Stimulated activated CD8-positive, alpha-beta memory T cell treated with anti-CD3 and anti-CD28 coated beads, Interleukin-12 subunit alpha, Interleukin-12 subunit beta, amount 100 ng/mL, for 4 hours (primary cell): ENCODE data around the gene CISH.
A peak's percentile ranks its signal among the peaks of the same experiment; 100 is the strongest.

Experiments
- DNase-seq: peaks from one replicate; pipeline ENCODE4 v3.0.0-alpha.2; 2020; ENCODE audit warnings: low read depth

The CISH gene

DNA sequence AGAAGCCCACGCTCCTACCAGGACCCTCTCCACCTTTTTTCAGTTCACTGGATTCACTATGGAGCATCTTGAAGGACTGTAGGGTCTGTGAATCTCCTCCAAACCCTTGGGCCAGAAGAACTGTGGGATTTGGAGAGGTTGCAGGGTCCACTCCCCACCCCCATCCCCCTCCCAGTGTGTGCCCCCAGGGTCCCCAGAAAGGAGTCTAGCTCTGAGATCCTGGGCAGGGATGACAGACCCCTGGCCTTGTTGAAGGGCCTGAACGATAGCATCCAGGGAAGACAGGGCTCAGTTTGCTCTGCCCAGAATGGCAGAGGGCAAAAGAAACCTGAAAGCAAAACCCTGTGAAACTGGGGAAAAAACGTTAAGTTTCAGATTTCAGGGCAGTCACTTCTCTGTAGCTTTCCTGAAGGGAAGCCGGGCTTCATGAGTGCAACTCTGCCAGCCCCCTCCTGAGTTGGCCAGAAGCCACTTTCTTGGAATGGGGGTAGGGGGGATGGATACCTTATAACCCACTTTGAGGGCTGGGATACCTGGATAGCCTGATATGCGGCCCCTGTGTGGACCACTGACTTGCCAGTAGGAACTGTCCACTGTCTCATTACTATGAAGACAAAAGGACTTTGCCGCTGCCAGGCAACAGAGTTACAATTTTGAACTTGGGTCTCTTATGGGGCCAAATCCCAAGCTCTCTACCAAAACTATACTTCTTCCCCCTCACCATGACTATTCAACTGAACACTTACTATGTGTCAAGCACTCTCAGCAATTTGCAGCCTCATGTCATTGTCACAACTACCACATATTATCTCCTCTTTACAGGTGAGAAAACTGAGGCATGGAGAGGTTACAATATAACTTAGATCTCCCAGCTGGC lies 1.6 kb upstream of the CISH start:
- DNase-seq = no peak

DNA sequence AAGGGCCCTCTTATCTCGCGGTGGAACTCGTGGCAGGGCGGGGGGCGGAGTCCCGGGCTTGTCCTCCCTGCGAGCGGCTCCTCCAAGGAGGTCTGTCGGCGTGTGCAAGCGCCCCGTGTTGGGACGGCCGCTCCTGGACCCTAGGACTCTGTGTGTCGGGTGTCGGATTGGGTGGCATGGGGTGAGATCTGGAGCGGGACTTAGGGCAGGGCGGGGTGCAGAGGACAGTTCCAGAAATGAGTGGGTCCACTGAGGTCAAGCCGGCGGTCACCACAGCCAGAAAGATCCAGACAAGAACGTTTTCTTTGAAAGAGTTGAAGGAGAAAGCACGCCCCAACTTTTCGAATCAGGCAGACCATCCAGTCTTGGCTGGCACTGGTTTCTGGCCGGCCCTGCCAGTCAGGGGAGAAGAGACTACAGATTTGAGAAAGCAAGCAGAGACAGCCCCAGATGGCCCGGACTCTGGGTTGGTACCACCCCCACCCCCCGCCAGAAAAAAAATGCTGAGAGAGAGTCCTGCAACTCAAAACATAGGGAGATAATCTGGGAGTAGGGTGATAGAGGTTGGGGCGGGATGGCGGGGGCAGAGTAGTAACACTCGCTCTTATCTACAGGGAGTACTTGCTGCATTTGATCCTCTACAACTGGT lies 784 bp upstream of the CISH start:
- no peak for DNase-seq

GRCh38 chr3:50610992-50611463 lies 546 bp downstream of the CISH start:
- no peak for DNase-seq

DNA sequence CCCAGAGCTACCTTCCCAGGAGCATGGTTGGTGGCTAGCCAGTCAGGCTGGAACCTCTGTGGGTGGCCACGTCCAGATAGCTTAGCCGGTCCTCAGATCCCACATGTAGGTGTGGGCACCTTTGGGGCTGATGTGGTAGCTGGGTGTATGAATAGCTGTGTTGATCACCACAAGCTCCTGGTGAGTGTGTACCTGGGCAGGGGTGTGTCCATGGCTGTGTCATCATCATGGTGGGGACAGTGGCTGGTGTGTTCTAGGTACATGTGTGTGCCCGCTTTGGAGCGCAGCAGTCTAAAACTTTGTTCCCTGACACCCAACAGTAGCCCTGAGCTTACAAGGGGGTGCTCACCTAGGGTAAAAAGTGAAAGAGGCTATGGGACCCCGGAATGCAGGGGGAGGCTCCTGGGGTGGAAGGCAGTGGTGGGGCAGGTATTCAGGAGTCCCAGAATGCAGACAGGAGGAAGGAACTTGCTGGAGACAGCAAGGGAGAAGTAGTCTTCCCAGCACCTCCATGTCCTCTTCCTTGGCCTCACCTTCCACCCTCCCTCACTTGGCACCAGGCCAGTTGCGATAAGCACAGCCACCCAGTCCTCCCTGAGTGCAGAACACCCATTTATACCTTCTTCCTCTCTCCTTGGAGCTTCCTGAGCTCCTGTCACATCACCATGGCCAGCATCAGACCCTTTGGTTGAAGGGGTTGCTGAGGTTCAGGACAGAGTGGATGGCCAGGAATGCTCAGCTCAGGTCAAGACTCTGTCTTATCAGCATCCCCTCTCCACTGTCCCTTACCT lies 1.2 kb downstream of the CISH start:
- DNase-seq = no peak

- no peak for DNase-seq
Observed at GRCh38 chr3:50609763-50610085, 1.9 kb downstream of the CISH start.

DNA sequence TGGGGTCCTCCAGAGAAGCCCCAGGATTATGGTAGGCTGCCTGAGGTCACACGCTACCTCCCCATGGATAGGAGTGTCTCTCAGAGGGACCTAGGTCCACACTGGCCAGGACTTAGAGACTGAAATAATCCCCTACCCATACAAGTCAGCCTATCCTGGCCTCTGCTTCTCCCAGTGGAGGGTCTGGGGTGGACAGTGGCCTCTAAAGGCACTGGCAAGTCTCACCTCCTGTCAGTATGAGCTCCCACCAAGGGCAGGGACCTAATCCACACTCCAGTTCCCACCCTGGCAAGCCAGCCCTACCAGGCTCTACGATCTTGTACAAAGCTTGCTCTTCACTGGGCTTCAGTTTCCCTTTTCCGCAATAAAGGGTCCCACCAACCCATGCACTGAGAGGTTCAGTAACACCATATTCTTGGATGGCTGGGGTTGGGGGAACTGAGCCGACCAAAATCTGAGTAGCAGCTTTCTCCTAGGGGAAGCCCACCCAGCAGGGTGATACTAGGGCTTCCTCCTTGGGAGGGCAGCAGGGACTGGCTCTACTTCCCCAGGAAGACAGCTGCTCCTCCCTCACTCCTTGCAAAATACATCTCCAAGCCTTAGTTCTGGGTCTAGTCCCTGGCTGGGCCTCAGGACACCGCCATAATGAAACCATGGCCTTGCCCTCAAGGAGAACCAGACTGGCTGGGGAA lies 2.4 kb downstream of the CISH start:
- DNase-seq = no peak

GRCh38 chr3:50608278-50608677 lies 3.3 kb downstream of the CISH start:
- DNase-seq = no peak

DNA sequence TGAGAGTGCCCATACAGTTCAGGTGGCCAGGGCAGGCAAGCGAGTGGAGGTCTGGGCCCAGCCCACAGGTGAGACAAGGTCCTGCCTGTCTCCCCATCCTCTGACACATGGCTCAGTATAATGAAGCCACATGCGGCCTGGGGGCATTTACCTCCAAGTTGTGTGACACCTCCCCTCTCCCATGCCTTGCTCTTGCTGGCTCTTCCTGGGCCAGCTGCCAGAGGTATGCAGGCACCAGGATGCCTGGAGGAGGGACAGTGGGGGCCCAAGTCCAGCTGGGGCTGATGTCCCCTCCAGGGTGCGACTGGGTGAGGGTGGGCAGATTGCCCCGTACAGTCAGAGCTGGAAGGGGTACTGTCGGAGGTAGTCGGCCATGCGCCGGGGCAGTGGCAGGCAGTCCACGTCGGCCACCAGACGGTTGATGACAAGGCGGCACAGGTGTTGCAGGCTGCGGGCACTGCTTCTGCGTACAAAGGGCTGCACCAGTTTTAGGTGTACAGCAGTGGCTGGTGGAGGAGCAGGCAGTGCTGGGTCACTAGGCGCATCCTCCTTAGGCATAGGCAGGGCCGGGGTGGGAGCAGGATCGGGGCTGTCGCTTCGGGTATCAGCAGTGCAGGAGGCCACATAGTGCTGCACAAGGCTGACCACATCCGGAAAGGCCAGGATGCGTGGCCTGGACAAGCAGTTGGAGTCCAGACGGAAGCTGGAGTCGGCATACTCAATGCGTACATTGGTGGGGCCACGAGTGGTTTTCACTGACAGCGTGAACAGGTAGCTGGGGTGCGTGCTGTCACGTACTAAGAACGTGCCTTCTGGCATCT lies 4.1 kb downstream of the CISH start:
- no peak for DNase-seq

DNA sequence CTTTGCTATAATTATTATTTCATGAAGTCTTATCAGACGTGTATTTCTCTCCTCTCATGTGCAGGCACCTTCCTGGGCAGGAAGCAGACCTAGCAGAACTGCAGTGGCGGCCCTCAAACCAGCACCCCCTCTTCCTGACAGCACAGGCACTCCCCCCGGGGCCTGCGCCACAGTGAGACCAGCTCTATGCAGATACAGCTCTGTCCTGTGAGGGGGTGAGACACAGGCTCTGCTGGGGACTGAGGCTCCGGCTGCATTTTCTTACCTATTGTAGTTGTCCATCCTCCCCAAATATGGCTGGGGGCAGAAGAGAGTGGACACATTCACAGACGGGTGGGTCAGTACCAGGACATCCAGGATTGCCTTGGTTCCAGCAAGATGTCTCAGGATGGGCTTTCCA lies 5.0 kb downstream of the CISH start:
- DNase-seq = no peak

DNA sequence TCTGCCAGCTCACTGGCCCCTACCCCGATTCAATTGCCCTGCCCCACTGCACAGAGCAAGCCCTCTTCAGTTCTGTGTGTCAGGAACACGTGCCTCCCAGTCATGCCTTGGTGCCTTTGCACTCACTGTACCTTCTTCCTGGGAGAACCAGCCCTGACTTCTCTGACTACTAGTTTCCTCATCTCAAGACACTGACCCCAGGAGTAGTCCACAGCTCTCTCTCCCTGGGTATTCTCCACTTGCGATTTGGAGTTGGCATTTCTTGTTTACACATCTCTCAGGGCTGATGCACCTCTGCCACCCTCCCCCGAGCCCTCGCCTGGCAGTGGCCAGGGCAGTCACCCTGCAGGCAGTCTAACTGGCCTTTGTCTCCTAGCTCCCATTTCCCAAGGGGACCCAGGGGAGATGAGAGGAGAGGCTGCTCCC lies 5.7 kb downstream of the CISH start:
- DNase-seq = no peak

DNA sequence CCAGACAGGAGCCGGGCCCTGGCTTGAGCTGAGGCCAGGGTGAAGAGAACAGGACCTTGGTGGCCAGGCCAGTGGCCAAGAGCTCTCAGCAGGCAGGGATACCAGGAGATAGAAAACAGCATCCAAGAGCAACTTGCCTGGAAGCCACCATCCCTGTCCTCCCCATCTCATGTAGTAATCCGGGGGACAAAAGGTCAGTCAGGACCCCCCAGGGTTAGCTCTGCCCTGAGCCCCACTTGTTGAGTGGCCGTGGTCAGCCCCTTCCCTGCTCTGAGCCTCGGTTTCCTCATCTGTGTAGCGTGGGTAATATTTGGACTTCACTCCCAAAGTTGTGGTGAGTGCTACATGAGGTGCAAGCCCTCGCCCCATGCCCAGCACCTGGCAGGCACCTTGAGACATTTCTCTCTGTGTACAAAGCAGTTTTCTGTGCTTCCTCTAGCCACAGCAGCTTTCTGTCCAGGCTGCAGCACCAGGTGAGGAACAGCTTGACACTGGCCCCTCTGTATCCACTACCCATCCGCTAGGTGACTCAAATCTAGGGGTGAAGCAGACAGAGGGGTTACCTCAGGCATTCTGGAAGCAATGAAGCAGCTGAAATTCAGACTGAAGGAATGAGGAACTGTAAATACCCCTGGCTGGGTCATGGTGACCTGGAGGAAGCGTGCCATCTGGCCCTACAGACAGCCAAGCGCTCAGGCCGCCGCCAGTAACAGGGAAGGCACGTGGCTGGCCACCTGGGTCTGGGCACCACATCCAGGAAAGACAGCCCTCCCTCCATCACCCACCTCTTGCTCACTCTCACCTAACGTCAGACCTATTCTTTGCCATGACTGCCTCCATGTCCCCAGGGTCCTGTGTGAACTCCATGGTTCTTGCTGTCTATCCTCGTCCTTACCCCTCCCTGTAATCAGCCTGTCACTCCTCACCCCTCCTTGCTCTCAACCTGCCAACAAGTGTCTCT lies 6.7 kb downstream of the CISH start:
- DNase-seq = no peak

GRCh38 chr3:50604110-50604621 lies 7.4 kb downstream of the CISH start:
- DNase-seq = no peak

DNA sequence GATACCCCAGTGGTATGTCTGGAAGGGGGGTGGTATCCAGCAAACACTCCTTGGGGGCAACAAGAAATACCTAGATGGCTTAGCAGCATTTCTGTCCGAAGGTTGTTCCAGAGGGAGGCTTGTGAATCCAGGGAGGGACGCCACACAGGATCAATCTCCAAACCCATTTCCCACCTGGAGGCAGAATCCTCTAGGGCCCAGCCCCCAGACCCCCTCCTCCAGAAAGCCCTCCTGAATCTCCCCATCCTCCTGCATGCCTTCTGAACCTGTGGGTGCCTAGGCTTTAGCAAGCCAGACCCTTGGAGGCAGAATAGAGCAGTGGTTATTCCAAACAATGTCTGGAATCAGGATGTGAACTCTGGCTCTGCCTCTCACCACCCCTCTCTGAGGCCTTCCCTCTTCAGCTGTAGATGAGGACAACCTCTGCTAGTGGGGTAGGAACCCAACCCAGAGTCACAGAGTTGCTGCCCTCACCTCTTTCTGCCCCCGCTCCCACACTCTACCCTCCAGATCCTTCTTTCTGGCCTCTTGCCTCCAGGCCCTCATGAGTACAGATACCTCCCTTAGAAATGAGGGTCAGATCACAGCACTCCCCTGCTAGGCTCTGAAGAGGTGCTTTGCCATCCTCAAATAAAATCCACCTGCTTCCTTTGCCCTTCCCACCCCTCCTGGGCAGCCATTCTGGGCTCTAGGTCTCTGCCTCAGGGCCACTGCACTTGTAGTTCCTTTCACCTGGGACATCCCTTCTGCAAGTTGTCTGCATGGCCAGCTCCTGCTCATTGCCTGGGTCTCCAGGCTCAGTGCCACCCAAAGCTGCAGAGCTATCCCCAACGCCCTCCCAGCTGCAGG lies 8.1 kb downstream of the CISH start:
- DNase-seq = no peak

- no peak for DNase-seq
Observed at GRCh38 chr3:50602595-50603191, 8.9 kb downstream of the CISH start.

DNA sequence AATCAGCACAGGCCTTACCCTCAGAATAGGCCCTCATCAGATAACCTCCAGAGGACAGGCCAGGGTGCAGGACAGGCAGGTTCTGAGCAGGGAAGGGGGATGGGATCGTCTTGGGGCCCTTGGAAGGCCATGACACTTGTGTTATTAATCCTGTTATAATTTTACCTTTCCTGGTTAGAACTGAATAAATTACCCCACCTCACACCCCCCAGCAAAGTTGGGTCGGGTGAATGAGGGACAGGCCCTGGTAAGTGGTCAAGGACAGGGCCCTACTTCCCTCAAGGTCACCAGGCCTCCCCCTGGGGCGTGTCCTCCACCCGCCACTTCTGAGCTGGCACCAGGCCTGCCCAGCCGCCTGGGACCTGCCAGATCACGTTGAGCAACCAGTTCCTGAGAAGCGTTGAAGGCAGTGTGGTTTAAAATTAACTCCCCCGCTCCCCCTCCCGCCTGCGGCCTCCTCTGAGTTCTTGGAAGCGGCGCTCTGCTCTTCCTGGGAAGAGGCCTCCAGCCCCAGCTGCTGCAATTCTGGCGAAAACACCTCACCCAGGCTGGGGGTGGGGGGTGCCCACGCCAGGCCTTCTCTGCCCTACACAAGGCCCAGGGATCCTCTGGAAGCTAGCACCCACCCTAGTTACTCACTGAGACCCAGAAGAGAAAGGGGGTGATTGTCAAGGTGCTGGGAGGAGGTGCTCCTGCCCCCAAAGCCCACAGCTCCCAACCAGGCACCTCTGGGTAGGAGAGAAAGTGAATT lies 10.6 kb downstream of the CISH start:
- DNase-seq = peak; percentile 66

GRCh38 chr3:50600141-50600753 lies 11.3 kb downstream of the CISH start:
- DNase-seq = no peak

DNA sequence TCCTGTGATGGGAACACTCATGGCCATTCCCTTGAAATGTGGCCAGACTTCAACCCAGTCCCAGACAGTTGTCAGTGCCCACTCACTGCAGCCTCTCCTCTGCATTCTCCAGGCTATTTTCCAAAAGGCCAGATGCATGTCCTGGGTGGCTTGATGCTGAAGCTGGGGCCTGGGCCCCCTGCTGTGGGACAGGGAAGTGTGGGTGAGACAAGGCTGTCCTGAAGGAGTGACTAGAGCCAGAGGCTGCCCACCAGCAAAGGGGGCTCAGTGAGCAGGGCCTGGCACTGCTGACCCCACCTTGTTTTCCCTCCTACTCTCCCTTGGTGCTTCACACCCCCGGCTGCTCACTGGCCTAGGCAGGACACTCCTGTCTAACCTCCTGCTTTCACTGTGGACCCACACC lies 11.9 kb downstream of the CISH start:
- no peak for DNase-seq
